ENCODE results near the gene MNAT1. TPM values are rescaled to one million over a fixed set of nuclear protein-coding genes. Genes with fewer than 3 reads are reported as not detected.
"Not testable (repeated sequence)": the region's sequence is repeated elsewhere in the genome, so short reads cannot be mapped to it uniquely, and the experiment has no call there.

Gene MNAT1
- total and polyA plus RNA-seq, 4 donors, result 16.7 to 85.5 (median 21.6) TPM

- H3K9ac ChIP-seq (ENCODE audit: insufficient read depth in 1 of 2, low read length in 2 of 2), result no peak overlapping the region
- 92 to 96% methylated on average over 1 of the region's 1 CpG for WGBS, 2 donors
These were observed 105.8 kb downstream of the MNAT1 start for GRCh38 chr14:60840313-60840712.

GRCh38 chr14:60845523-60845922, 111.0 kb downstream of the MNAT1 start:
- TF ChIP-seq CTCF (IDR thresholded peaks at IDR 0.05; ENCODE audit: control extremely low read depth, extremely low read depth), result no peak
- Histone ChIP-seq H3K4me3 (no peak overlapping the region), H3K27ac (ENCODE audit: low read depth in 1 of 2, low read length in 1 of 2) (no peak overlapping the region), H3K4me1 (ENCODE audit: control insufficient read depth in 5 of 5, insufficient read depth in 5 of 5, low read length in 5 of 5) (no peaks in the 10 kb centered on the region), H3K9ac (ENCODE audit: insufficient read depth in 1 of 2, low read length in 2 of 2) (no peak overlapping the region), H3K36me3 (ENCODE audit: control insufficient read depth in 4 of 4, insufficient read depth in 4 of 4, low read length in 4 of 4) (peaks cover 0 to 12% (median 2%) of the 10 kb centered on the region in 4 donors), H3K9me3 (ENCODE audit: control insufficient read depth in 4 of 4, insufficient read depth in 3 of 4, low read length in 3 of 4) (peaks cover 0 to 2% (median 0%) of the 10 kb centered on the region in 4 donors), H3K27me3 (ENCODE audit: control insufficient read depth in 3 of 3, insufficient read depth in 3 of 3, low read length in 2 of 3) (no peaks in the 10 kb centered on the region)
- WGBS, 2 donors, result 20 to 28% methylated on average over 1 of the region's 1 CpG
- DNase-seq (no peak), ATAC-seq (ENCODE audit: insufficient read depth, low FRiP score) (no peak)

More at GRCh38 chr14:60840313-60840712, 105.8 kb downstream of the MNAT1 start:
- DNase-seq (no peak), ATAC-seq (ENCODE audit: insufficient read depth, low FRiP score) (no peak)
- H3K27me3 ChIP-seq (ENCODE audit: control insufficient read depth in 3 of 3, insufficient read depth in 3 of 3, low read length in 2 of 3), result no peaks in the 10 kb centered on the region
- no peaks in the 10 kb centered on the region for H3K4me1 ChIP-seq (ENCODE audit: control insufficient read depth in 5 of 5, insufficient read depth in 5 of 5, low read length in 5 of 5)
- H3K4me3 ChIP-seq, result no peak overlapping the region
- no peak overlapping the region for H3K27ac ChIP-seq (ENCODE audit: low read depth in 1 of 2, low read length in 1 of 2)
- TF ChIP-seq CTCF (IDR thresholded peaks at IDR 0.05; ENCODE audit: control extremely low read depth, extremely low read depth), result no peak
- H3K36me3 ChIP-seq (ENCODE audit: control insufficient read depth in 4 of 4, insufficient read depth in 4 of 4, low read length in 4 of 4), result peaks cover 0 to 10% (median 4%) of the 10 kb centered on the region in 4 donors
- peaks cover 0 to 6% (median 0%) of the 10 kb centered on the region in 4 donors for H3K9me3 ChIP-seq (ENCODE audit: control insufficient read depth in 4 of 4, insufficient read depth in 3 of 4, low read length in 3 of 4)

- TF ChIP-seq CTCF (IDR thresholded peaks at IDR 0.05; ENCODE audit: control extremely low read depth, extremely low read depth), result no peak
- no peak for DNase-seq
- ATAC-seq (ENCODE audit: insufficient read depth, low FRiP score), result no peak
- no peak overlapping the region for H3K27ac ChIP-seq (ENCODE audit: low read depth in 1 of 2, low read length in 1 of 2)
- H3K9ac ChIP-seq (ENCODE audit: insufficient read depth in 1 of 2, low read length in 2 of 2), result no peak overlapping the region
- WGBS, 2 donors, result 96 to 98% methylated on average over 2 of the region's 2 CpGs
- H3K9me3 ChIP-seq (ENCODE audit: control insufficient read depth in 4 of 4, insufficient read depth in 3 of 4, low read length in 3 of 4), result peaks cover 0 to 3% (median 0%) of the 10 kb centered on the region in 4 donors
- no peak overlapping the region for H3K4me3 ChIP-seq
- H3K27me3 ChIP-seq (ENCODE audit: control insufficient read depth in 3 of 3, insufficient read depth in 3 of 3, low read length in 2 of 3), result no peaks in the 10 kb centered on the region
- H3K36me3 ChIP-seq (ENCODE audit: control insufficient read depth in 4 of 4, insufficient read depth in 4 of 4, low read length in 4 of 4), result peaks cover 0 to 12% (median 2%) of the 10 kb centered on the region in 4 donors
- H3K4me1 ChIP-seq (ENCODE audit: control insufficient read depth in 5 of 5, insufficient read depth in 5 of 5, low read length in 5 of 5), result no peaks in the 10 kb centered on the region
These were observed 113.5 kb downstream of the MNAT1 start for GRCh38 chr14:60848066-60848465.

- ATAC-seq (ENCODE audit: insufficient read depth, low FRiP score); H3K27me3 ChIP-seq (ENCODE audit: control insufficient read depth in 3 of 3, insufficient read depth in 3 of 3, low read length in 2 of 3); H3K9me3 ChIP-seq (ENCODE audit: control insufficient read depth in 4 of 4, insufficient read depth in 3 of 4, low read length in 3 of 4); H3K27ac ChIP-seq (ENCODE audit: low read depth in 1 of 2, low read length in 1 of 2); H3K4me1 ChIP-seq (ENCODE audit: control insufficient read depth in 5 of 5, insufficient read depth in 5 of 5, low read length in 5 of 5); H3K9ac ChIP-seq (ENCODE audit: insufficient read depth in 1 of 2, low read length in 2 of 2); DNase-seq; H3K4me3 ChIP-seq: not testable (repeated sequence)
- 99% methylated on average over 5 of the region's 5 CpGs for WGBS, 2 donors
- peaks cover 0 to 15% (median 3%) of the 10 kb centered on the region in 4 donors for H3K36me3 ChIP-seq (ENCODE audit: control insufficient read depth in 4 of 4, insufficient read depth in 4 of 4, low read length in 4 of 4)
These were observed 117.1 kb downstream of the MNAT1 start for GRCh38 chr14:60851692-60852091.

Measured in lung (tissue), 12 donors.